Measurements from ENCODE around the gene FBLIM1. TPM values are rescaled to one million over a fixed set of nuclear protein-coding genes. Genes with fewer than 3 reads are reported as not detected.
"Not testable (repeated sequence)": the region's sequence is repeated elsewhere in the genome, so short reads cannot be mapped to it uniquely, and the experiment has no call there.

Gene FBLIM1
- total RNA-seq, 2 donors from 2014 or later, result 224 to 328 TPM

GRCh38 chr1:15797614-15798390, 39.2 kb downstream of the FBLIM1 start:
- DNase-seq (ENCODE audit: low spot score), result no peak
- intact Hi-C loops (cut with DNase I), result loop anchor here in 1 of 2 donors (10.0 kb wide), 2 partner anchors 47 to 87 kb away; partner anchors contain the start of gene SPEN

- intact Hi-C loops (cut with DNase I), result loop anchor here in 1 of 2 donors (10.0 kb wide), 2 partner anchors 46 to 86 kb away; partner anchors contain the start of gene SPEN
- DNase-seq (ENCODE audit: low spot score), result peak; percentile 95
Observed at GRCh38 chr1:15799004-15799867, 40.6 kb downstream of the FBLIM1 start.

- intact Hi-C loops (cut with DNase I), result loop anchor here (5.0 to 10.0 kb wide), 3 partner anchors 45 to 157 kb away; partner anchors contain the start of gene SPEN (in 1 of the 2)
- no peak for DNase-seq (ENCODE audit: low spot score)
Observed at GRCh38 chr1:15799928-15800835, 41.6 kb downstream of the FBLIM1 start.

GRCh38 chr1:15802234-15802965, 43.8 kb downstream of the FBLIM1 start:
- no peak for DNase-seq (ENCODE audit: low spot score)
- intact Hi-C loops (cut with DNase I), result loop anchor here in 1 of 2 donors (5.0 kb wide), 1 partner anchor 155 kb away; no protein-coding TSS in a partner anchor

DNA sequence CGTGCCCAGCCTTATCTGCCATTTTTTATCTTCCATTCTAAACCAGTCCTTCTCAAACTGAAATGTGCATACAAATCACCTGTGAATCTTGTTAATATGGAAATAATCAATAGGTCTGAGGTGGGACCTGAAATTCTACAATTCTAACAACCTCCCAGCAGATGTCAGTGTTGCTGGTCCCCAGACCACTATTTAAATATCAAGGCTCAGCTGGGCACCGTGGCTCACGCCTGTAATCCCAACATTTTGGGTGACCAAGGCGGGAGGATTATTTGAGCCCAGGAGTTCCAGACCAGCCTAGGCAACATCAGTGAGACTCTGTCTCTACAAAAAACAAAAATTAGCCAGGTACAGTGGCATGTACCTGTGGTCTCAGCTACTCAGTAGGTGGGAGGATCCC, 44.8 kb downstream of the FBLIM1 start:
- DNase-seq (ENCODE audit: low spot score), result no peak
- intact Hi-C loops (cut with DNase I), result loop anchor here in 1 of 2 donors (5.0 kb wide), 1 partner anchor 154 kb away; no protein-coding TSS in a partner anchor

GRCh38 chr1:15804060-15804459, 45.5 kb downstream of the FBLIM1 start:
- intact Hi-C loops (cut with DNase I), result loop anchor here in 1 of 2 donors (5.0 kb wide), 1 partner anchor 153 kb away; no protein-coding TSS in a partner anchor
- no peak for DNase-seq (ENCODE audit: low spot score)

DNA sequence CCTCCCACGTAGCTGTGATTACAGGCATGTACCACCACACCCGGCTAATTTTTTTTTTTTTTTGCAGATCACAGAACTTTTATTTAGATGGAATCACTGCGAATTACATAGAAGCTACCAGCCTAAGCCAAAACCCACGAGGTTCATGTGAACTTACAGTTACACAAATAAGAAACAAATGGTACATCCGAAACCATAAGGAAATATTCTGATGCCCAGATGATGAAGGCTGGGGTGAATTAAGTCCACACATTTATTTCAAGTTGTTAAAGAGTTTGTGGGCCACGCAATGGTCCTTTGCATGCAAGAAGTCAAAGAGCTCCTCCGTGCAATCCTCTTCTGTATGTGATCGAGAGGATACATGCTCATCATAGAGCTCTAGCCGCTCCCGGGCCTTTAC, 48.5 kb downstream of the FBLIM1 start:
- intact Hi-C loops (cut with DNase I), result no loop called here
- DNase-seq (ENCODE audit: low spot score), result no peak

GRCh38 chr1:15807549-15807948, 49.0 kb downstream of the FBLIM1 start, which contains the start of gene UQCRHL:
UQCRHL (minus strand) TSS chr1:15807649; CDS start chr1:15807649, 0 bp downstream.
- intact Hi-C loops (cut with DNase I); DNase-seq (ENCODE audit: low spot score): not testable (repeated sequence)

GRCh38 chr1:15808955-15809354, 50.4 kb downstream of the FBLIM1 start:
- intact Hi-C loops (cut with DNase I), result no loop called here
- no peak for DNase-seq (ENCODE audit: low spot score)

GRCh38 chr1:15810073-15810472, 51.5 kb downstream of the FBLIM1 start:
- DNase-seq (ENCODE audit: low spot score), result no peak
- intact Hi-C loops (cut with DNase I), result no loop called here

- DNase-seq (ENCODE audit: low spot score), result no peak
- intact Hi-C loops (cut with DNase I), result no loop called here
Observed at GRCh38 chr1:15816674-15817073, 58.1 kb downstream of the FBLIM1 start.

- DNase-seq (ENCODE audit: low spot score), result peak; percentile 12
- intact Hi-C loops (cut with DNase I), result no loop called here
Observed at GRCh38 chr1:15820478-15820877, 61.9 kb downstream of the FBLIM1 start.

GRCh38 chr1:15825800-15826199, 67.2 kb downstream of the FBLIM1 start:
- no peak for DNase-seq (ENCODE audit: low spot score)
- intact Hi-C loops (cut with DNase I), result no loop called here

DNA sequence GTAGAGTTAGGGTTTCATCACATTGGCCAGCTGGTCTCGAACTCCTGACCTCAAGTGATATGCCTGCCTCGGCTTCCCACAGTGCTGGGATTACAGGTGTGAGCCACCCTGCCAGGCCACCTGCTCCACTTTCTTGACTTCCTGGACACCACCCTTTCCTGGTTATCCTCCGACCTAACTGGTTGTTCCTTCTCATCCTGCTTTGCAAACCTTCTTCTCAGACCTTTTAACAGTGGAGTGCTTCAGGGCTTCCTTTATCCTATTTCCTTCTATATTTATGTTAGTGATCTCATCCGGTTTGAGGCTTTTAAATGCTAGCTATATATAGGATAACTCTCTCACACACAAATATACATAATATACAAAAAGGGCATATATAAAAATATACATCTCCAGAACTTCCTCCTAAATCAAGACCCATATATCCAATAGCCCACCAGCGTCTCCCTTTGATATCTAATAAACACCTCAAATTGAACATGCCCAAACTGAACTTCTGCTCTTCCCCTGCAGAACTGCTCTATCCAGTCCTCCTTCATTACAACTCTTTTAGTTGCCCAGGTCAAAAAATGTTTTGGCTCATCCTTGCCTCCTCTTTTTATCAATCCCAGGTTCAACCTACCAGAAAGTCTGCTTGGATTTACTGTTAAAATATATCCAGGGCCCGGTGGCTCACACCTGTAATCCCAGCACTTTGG, 68.4 kb downstream of the FBLIM1 start:
- DNase-seq (ENCODE audit: low spot score), result no peak
- intact Hi-C loops (cut with DNase I), result no loop called here

GRCh38 chr1:15827567-15827966, 69.0 kb downstream of the FBLIM1 start:
- intact Hi-C loops (cut with DNase I); DNase-seq (ENCODE audit: low spot score): not testable (repeated sequence)

DNA sequence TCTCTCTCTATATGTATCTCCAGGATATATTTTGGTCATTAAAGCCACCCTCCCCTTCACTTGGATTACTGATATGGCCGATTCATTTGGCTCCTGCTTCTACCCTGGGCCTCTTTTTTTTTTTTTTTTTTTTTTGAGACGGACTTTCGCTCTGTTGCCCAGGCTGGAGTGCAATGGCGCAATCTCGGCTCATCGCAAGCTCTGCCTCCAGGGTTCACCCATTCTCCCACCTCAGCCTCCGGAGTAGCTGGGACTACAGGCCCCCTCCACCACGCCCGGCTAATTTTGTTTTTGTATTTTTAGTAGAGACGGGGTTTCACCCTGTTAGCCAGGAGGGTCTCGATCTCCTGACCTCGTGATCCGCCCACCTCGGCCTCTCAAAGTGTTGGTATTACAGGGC, 70.3 kb downstream of the FBLIM1 start:
- intact Hi-C loops (cut with DNase I); DNase-seq (ENCODE audit: low spot score): not testable (repeated sequence)

GRCh38 chr1:15830258-15830657, 71.7 kb downstream of the FBLIM1 start:
- DNase-seq (ENCODE audit: low spot score), result no peak
- intact Hi-C loops (cut with DNase I), result loop anchor here in 1 of 2 donors (10.0 kb wide), 1 partner anchor 945 kb away; no protein-coding TSS in a partner anchor

Data from posterior vena cava (tissue), 2 donors.